Thyroid gland (tissue), 4 donors: ENCODE results near the gene PHACTR4.

ENCODE experiments used
- POLR2A ChIP-seq, 2 donors: fragments of 450-650 bp; IDR thresholded peaks; one replicate each; pipeline ENCODE4 v1.6.1; 2017; ENCODE audit warnings: antibody characterized with exemption in 2 of 2, mild to moderate bottlenecking in 2 of 2, moderate library complexity in 1 of 2
- TF ChIP-seq, protein P1 (sequence below), 6 experiments: fragments of 200-600 bp in 3 of 6; fragments of 450-650 bp in 3 of 6; sonication (generic) in 3 of 6; IDR thresholded peaks; one replicate each; pipeline ENCODE4 v1.5.1; 2016 to 2019; ENCODE audit warnings: antibody characterized with exemption in 6 of 6, mild to moderate bottlenecking in 2 of 6, inconsistent platforms in 1 of 6, moderate library complexity in 1 of 6

DNA sequence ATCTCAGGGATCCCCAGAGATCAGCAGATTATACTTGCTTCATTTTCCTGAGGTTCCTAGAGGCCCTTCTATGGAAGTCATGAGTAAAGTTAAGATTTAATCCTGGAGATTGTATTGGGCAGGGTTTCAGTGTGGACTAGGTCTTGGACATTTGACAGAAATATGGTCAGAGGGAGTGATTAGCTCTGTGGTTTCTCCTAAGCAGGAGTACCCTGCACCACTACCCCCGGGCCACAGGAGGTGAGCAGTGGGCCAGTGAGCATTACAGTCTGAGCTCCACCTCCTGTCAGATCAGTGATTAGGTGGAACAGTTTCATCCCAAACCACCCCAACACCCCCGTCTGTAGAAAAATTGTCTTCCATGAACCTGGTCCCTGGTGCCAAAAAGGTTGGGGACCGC, 43.2 kb downstream of the PHACTR4 start:
- TF ChIP-seq, protein P1, sequence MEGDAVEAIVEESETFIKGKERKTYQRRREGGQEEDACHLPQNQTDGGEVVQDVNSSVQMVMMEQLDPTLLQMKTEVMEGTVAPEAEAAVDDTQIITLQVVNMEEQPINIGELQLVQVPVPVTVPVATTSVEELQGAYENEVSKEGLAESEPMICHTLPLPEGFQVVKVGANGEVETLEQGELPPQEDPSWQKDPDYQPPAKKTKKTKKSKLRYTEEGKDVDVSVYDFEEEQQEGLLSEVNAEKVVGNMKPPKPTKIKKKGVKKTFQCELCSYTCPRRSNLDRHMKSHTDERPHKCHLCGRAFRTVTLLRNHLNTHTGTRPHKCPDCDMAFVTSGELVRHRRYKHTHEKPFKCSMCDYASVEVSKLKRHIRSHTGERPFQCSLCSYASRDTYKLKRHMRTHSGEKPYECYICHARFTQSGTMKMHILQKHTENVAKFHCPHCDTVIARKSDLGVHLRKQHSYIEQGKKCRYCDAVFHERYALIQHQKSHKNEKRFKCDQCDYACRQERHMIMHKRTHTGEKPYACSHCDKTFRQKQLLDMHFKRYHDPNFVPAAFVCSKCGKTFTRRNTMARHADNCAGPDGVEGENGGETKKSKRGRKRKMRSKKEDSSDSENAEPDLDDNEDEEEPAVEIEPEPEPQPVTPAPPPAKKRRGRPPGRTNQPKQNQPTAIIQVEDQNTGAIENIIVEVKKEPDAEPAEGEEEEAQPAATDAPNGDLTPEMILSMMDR (IDR thresholded peaks at IDR 0.05) = no peak
- TF ChIP-seq POLR2A (IDR thresholded peaks at IDR 0.05) = no peak
